ENCODE results near the gene ANP32B. TPM values are rescaled to one million over a fixed set of nuclear protein-coding genes. Genes with fewer than 3 reads are reported as not detected.

The ANP32B gene
- total RNA-seq, 1 donor from 2014 or later, result 220 TPM

DNA sequence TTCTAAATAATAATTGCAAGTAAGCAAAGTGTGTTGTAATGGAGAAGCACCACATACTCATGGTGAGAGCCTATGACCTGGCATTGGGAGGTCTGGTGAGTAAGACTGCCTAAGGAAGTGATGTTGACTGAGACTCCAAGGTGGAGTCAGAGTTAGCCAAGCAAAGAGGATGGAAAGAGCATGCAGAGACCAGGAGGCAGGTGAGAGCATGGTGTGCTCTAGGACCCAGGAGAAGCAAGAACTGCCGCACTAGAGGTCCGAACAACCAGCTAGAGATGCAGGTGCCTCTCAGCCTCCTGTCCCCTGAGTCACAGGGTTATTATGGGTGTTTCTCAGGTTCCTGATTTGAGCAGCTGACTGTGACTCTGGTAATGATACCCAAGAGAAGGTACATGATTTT, 27.3 kb downstream of the ANP32B start:
- Mint-ChIP-seq H3K27me3 (ENCODE audit: low read depth) (peaks cover 69% of the 10 kb centered on the region), H3K27ac (ENCODE audit: unreplicated experiment) (no peak overlapping the region), H3K9me3 (no peaks in the 10 kb centered on the region), H3K4me3 (no peak overlapping the region), H3K4me1 (no peaks in the 10 kb centered on the region), H3K36me3 (ENCODE audit: low read depth) (peaks cover 56% of the 10 kb centered on the region)
- no peak for DNase-seq (ENCODE audit: low read depth, low spot score)
- TF ChIP-seq, protein P1, sequence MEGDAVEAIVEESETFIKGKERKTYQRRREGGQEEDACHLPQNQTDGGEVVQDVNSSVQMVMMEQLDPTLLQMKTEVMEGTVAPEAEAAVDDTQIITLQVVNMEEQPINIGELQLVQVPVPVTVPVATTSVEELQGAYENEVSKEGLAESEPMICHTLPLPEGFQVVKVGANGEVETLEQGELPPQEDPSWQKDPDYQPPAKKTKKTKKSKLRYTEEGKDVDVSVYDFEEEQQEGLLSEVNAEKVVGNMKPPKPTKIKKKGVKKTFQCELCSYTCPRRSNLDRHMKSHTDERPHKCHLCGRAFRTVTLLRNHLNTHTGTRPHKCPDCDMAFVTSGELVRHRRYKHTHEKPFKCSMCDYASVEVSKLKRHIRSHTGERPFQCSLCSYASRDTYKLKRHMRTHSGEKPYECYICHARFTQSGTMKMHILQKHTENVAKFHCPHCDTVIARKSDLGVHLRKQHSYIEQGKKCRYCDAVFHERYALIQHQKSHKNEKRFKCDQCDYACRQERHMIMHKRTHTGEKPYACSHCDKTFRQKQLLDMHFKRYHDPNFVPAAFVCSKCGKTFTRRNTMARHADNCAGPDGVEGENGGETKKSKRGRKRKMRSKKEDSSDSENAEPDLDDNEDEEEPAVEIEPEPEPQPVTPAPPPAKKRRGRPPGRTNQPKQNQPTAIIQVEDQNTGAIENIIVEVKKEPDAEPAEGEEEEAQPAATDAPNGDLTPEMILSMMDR (conservative IDR thresholded peaks at IDR 0.05), result no peak

DNA sequence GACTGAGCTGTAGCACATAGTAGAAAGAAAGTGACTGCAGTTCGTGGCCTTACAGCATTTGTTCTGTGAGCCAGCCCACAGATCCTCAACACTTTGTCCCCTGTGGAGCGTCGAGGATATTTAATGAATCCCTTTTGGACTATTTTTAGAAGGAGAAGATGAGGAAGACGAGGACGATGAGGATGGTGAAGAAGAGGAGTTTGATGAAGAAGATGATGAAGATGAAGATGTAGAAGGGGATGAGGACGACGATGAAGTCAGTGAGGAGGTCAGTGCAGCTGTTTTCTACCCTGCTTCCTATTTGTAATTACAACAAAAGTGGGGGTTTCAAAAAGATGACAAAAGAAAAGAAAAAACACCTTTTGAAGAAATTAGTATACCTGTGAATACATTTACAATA, 28.0 kb downstream of the ANP32B start:
- TF ChIP-seq, protein P1 (conservative IDR thresholded peaks at IDR 0.05), result no peak
- DNase-seq (ENCODE audit: low read depth, low spot score), result no peak
- Mint-ChIP-seq H3K27ac (ENCODE audit: unreplicated experiment) (no peak overlapping the region), H3K9me3 (no peaks in the 10 kb centered on the region), H3K4me1 (peaks cover 3% of the 10 kb centered on the region), H3K4me3 (no peak overlapping the region), H3K27me3 (ENCODE audit: low read depth) (peaks cover 66% of the 10 kb centered on the region), H3K36me3 (ENCODE audit: low read depth) (peaks cover 53% of the 10 kb centered on the region)

DNA sequence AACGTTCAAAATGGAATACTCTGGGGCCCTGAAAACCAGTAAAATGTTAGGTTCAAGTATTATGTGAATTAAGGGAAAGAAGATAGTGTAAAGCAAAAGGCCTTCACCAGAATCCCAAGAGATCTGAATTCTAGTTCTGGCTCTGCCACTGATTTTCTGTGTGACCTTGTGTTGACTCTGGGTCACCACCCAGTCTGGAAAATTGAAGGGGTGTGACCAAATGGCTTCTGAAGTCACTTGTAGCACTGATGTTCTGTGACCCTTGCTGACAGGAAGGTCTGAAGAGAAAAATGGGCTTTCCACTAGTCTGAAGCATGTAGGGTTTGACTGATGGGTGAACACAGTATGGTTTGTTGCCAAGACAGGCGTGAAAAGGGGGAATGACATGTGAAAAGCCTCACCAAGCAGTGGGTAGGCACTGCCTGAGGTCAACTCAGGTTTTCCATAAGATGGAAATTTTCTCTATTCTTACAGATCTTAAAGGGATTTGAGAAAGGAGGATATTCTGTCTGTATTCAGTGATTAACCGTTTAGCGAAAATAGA, 33.1 kb downstream of the ANP32B start:
- peaks cover 42% of the 10 kb centered on the region for H3K36me3 Mint-ChIP-seq (ENCODE audit: low read depth)
- peaks cover 71% of the 10 kb centered on the region for H3K27me3 Mint-ChIP-seq (ENCODE audit: low read depth)
- H3K4me1 Mint-ChIP-seq, result peaks cover 8% of the 10 kb centered on the region
- no peak for DNase-seq (ENCODE audit: low read depth, low spot score)
- no peak overlapping the region for H3K27ac Mint-ChIP-seq (ENCODE audit: unreplicated experiment)
- H3K4me3 Mint-ChIP-seq, result no peak overlapping the region
- no peaks in the 10 kb centered on the region for H3K9me3 Mint-ChIP-seq
- TF ChIP-seq, protein P1 (conservative IDR thresholded peaks at IDR 0.05), result no peak

DNA sequence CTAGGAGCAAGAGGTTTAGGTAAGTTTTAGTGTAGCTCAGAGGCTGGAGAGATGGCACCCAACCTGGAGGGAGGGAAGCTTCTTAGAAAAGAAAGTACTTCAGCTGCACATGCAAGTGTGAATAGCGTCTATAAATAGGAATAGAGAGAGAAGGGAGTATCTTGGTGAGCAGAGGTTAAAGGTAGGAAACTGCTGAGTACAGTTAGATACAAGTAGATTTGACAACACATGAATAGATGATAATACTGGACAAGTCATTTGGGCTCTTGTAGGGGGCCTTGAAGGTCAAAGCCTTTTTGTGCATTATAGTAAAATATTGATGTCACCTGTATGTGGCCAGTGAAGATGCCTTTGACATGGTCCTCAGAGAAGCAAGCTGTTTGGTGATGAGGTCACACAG, 34.2 kb downstream of the ANP32B start:
- DNase-seq (ENCODE audit: low read depth, low spot score), result no peak
- Mint-ChIP-seq H3K4me3 (no peak overlapping the region), H3K4me1 (peaks cover 8% of the 10 kb centered on the region), H3K9me3 (no peaks in the 10 kb centered on the region), H3K36me3 (ENCODE audit: low read depth) (peaks cover 40% of the 10 kb centered on the region), H3K27me3 (ENCODE audit: low read depth) (peaks cover 72% of the 10 kb centered on the region), H3K27ac (ENCODE audit: unreplicated experiment) (no peak overlapping the region)
- TF ChIP-seq, protein P1 (conservative IDR thresholded peaks at IDR 0.05), result no peak

DNA sequence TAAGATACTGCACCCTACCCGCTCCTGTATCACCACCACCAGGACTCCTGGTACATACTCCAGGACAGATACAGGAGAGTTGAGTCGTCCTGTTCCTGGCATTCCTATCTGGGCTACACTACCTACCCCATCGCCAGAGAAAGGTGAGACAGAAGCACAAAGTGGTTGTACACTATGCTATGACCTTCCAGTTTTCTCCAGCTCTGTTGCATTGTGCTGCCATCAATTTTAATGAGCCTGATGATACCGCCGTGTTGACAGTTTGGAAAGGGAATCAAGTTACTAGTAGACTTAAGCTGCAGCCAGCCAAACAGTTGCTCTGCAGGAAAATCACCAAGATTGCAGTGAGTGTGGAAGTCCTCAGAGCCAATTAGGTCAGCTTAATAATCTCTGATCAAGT, 35.2 kb downstream of the ANP32B start:
- no peak for DNase-seq (ENCODE audit: low read depth, low spot score)
- Mint-ChIP-seq H3K4me1 (peaks cover 8% of the 10 kb centered on the region), H3K9me3 (no peaks in the 10 kb centered on the region), H3K27ac (ENCODE audit: unreplicated experiment) (no peak overlapping the region), H3K4me3 (no peak overlapping the region), H3K27me3 (ENCODE audit: low read depth) (peaks cover 75% of the 10 kb centered on the region), H3K36me3 (ENCODE audit: low read depth) (peaks cover 39% of the 10 kb centered on the region)
- TF ChIP-seq, protein P1 (conservative IDR thresholded peaks at IDR 0.05), result no peak
